Omental fat pad (tissue), 4 donors: ENCODE results near the gene EXOC7. TPM values are rescaled to one million over a fixed set of nuclear protein-coding genes. Genes with fewer than 3 reads are reported as not detected.
"Not testable (repeated sequence)": the region's sequence is repeated elsewhere in the genome, so short reads cannot be mapped to it uniquely, and the experiment has no call there.

Experiments used
- ATAC-seq: fragments of 150-250 bp; one replicate; pipeline ENCODE4 v1.9.1; 2016; ENCODE audit warnings: mild to moderate bottlenecking, moderate library complexity; ENCODE audit not compliant: low FRiP score
- DNase-seq: peaks from one replicate; pipeline ENCODE4 v3.0.0-alpha.2; 2019; ENCODE audit warnings: low spot score
- CTCF ChIP-seq, 3 donors: fragments of 450-650 bp; IDR thresholded peaks; one replicate each; pipeline ENCODE4 v1.5.1; 2016 to 2017; ENCODE audit warnings: antibody characterized with exemption in 3 of 3, mild to moderate bottlenecking in 3 of 3, moderate library complexity in 2 of 3
- total RNA-seq, 4 donors: library from RNA; depleted of rRNA; stranded (reverse); fragments of >200 nt; gene quantifications; one replicate each; pipeline ENCODE4 v1.1.0, GENCODE V29; 2016

Gene EXOC7
- total RNA-seq, 4 donors from 2014 or later, result 69.3 to 93.9 (median 74.1) TPM

- DNase-seq (no peak), ATAC-seq (no peak)
- TF ChIP-seq CTCF (IDR thresholded peaks at IDR 0.05), result no peak
These were observed 39.6 kb downstream of the EXOC7 start for GRCh38 chr17:76063875-76064546.

- not testable (repeated sequence) for DNase-seq
These were observed 45.3 kb downstream of the EXOC7 start for GRCh38 chr17:76058264-76058663.

GRCh38 chr17:76056882-76057281 lies 46.7 kb downstream of the EXOC7 start:
- ATAC-seq (no peak), DNase-seq (no peak)
- no peak for TF ChIP-seq CTCF (IDR thresholded peaks at IDR 0.05)

More at GRCh38 chr17:76058264-76058663, 45.3 kb downstream of the EXOC7 start:
- ATAC-seq, result not testable (repeated sequence)

GRCh38 chr17:76054112-76054476 lies 49.5 kb downstream of the EXOC7 start:
- no peak for TF ChIP-seq CTCF (IDR thresholded peaks at IDR 0.05)
- ATAC-seq, result no peak
- DNase-seq, result no peak

- ATAC-seq (no peak), DNase-seq (no peak)
- no peak for TF ChIP-seq CTCF (IDR thresholded peaks at IDR 0.05)
These were observed 50.1 kb downstream of the EXOC7 start for GRCh38 chr17:76053246-76054111.

GRCh38 chr17:76051561-76051960 lies 52.0 kb downstream of the EXOC7 start:
- DNase-seq (no peak), ATAC-seq (no peak)
- no peak for TF ChIP-seq CTCF (IDR thresholded peaks at IDR 0.05)

GRCh38 chr17:76050538-76051467 lies 52.8 kb downstream of the EXOC7 start:
- ATAC-seq (no peak), DNase-seq (no peak)
- no peak for TF ChIP-seq CTCF (IDR thresholded peaks at IDR 0.05)
